GM18507 (cell line): ENCODE results near the gene ERFE.
A peak's percentile ranks its signal among the peaks of the same experiment; 100 is the strongest.

Source experiments
- DNase-seq: peaks from one replicate; pipeline ENCODE4 v3.0.0; 2011; ENCODE audit warnings: low read depth; ENCODE audit not compliant: insufficient read length; ENCODE audit errors: extremely low spot score
- FAIRE-seq: peaks from 2 replicates; lab custom pipeline; 2011; peaks lifted over from hg19 to GRCh38; lab: Jason Lieb, UNC

The ERFE gene

GRCh38 chr2:238187618-238188548, 29.1 kb downstream of the ERFE start:
- FAIRE-seq: no peak
- DNase-seq: no peak

- no peak for FAIRE-seq
- DNase-seq: no peak
Observed at GRCh38 chr2:238190445-238190844, 31.7 kb downstream of the ERFE start.

GRCh38 chr2:238202326-238203093, 43.7 kb downstream of the ERFE start:
- no peak for FAIRE-seq
- no peak for DNase-seq

GRCh38 chr2:238203094-238203972, 44.6 kb downstream of the ERFE start, which contains the start of gene ILKAP:
Gene ILKAP, minus strand, starts transcription at chr2:238203695. Its CDS starts 142 bp downstream, at chr2:238203553.
- DNase-seq: peak; percentile 100
- FAIRE-seq: peak; percentile 73

GRCh38 chr2:238203973-238204683, 45.4 kb downstream of the ERFE start:
- no peak for DNase-seq
- FAIRE-seq: no peak

GRCh38 chr2:238207006-238207405, 48.2 kb downstream of the ERFE start:
- FAIRE-seq (no peak), DNase-seq (no peak)

- FAIRE-seq: no peak
Observed at GRCh38 chr2:238216651-238217184, 57.9 kb downstream of the ERFE start.

More at GRCh38 chr2:238216651-238217184, 57.9 kb downstream of the ERFE start:
- no peak for DNase-seq
